Right cardiac atrium (tissue), 5 donors: ENCODE data around the gene TEAD4. TPM values are rescaled to one million over a fixed set of nuclear protein-coding genes. Genes with fewer than 3 reads are reported as not detected.

Experiments used
- ATAC-seq, 2 donors: fragments of 200-7000 bp; cut with Tn5 transposase; one replicate each; pipeline versions ENCODE4 v1.8.0 to v1.9.1; 2020; ENCODE audit warnings: moderate library complexity in 2 of 2, mild to moderate bottlenecking in 1 of 2
- DNase-seq, 3 donors: peaks; one replicate each; pipeline ENCODE4 v3.0.0-alpha.2; 2020
- H3K27ac ChIP-seq: one replicate; pipeline ENCODE4 v1.5.1; 2013; ENCODE audit warnings: mild to moderate bottlenecking, low read length, control low read depth, moderate library complexity
- H3K27me3 ChIP-seq: one replicate; pipeline ENCODE4 v1.6.1; 2013; ENCODE audit not compliant: control insufficient read depth, insufficient read depth
- H3K4me1 ChIP-seq: one replicate; pipeline ENCODE4 v1.6.1; 2013; ENCODE audit warnings: low read length; ENCODE audit not compliant: control insufficient read depth, insufficient read depth
- H3K4me3 ChIP-seq: one replicate; pipeline ENCODE4 v1.5.1; 2013; ENCODE audit warnings: low read length, control low read depth
- H3K9me3 ChIP-seq: one replicate; pipeline ENCODE4 v1.6.1; 2013; ENCODE audit warnings: low read length; ENCODE audit not compliant: control insufficient read depth
- WGBS: extraction: QIAGEN DNeasy Blood & Tissue Kit; methylation state at CpG from one replicate; pipeline ENCODE4 v1.1.7; 2013; 5-methylcytosine and 5-hydroxymethylcytosine counted together
- intact Hi-C, 4 donors: fragments of 100-400 bp; cut with DNase I; formaldehyde crosslinking; loops; one replicate each; pipeline versions ENCODE4 v1.11.0 to v1.14.0; 2022 to 2023
- polyA plus RNA-seq: library from polyadenylated mRNA; stranded (reverse); fragments of 200-250 nt; gene quantifications from one replicate; pipeline ENCODE4 v1.2.3, GENCODE V29; 2013
- total RNA-seq, 4 donors: library from RNA; stranded (reverse); fragmentation: NEBNext Ultra II Directional; extraction: Animal tissue kit (Norgen Biotek cat#: 25700); gene quantifications; one replicate each; pipeline ENCODE4 v1.2.1, GENCODE V29; 2021
- donor health status: healthy with polysubstance abuse.
- donor health status: DM: no; HTN: yes; CAD: no.
- donor health status: DM: no; HTN: no; CAD: no.
- donor health status: DM: no; HTN: yes; CAD: no; lungs with severe emphysema.
- donor health status: DM: yes; HTN: yes; CAD: no.

Gene TEAD4
- total and polyA plus RNA-seq, 5 donors, result 9.6 to 22.9 (median 11.6) TPM

DNA sequence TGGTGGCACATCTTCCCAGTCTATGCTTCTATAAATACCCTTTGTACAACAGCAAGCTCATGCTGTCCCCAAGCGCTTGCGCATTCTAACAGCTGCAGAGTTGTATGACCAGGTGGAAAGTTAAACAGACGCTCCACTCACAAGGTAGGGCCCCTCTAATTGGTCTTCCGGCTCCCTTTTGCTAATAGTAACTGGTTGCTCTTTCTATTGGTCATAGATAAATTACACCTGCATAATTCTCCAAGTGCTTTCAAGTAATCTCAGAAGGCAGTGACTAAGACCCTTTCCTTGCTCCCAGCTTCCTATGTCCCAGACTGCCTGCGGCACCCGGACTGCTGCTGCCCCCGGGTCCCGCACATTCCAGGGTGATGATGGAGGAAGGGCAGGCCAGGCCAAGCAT lies 111.9 kb downstream of the TEAD4 start:
- Histone ChIP-seq H3K4me3 (no peak overlapping the region), H3K9me3 (no peaks in the 10 kb centered on the region), H3K27me3 (no peaks in the 10 kb centered on the region), H3K4me1 (peaks cover 6% of the 10 kb centered on the region), H3K27ac (no peak overlapping the region)
- ATAC-seq (peak in 1 of 2 donors; percentile 48), DNase-seq (no peak)
- intact Hi-C loops, result loop anchor here (5.0 to 10.0 kb wide), 4 partner anchors 64 to 206 kb away; no protein-coding TSS in a partner anchor
- WGBS, result 87% methylated on average over 8 of the region's 8 CpGs

DNA sequence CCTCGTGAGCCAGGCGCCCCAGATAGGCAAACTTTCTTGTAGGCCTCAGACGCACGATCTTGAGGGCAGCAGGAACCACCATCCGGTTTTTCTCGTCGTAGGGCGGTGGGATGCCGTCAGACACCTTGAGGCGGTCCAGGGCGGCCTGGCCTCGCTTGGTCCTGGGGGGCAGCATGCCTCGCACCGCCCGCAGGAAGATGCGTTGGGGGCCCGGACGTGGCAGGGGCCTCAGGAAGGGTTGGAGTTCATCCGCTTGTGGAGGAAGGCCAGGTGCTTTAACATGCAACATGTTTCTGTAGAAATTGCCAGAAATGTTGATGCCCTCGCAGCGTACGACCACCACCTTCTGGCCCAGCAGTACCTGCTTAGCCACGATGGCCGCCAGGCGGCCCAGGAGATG lies 112.5 kb downstream of the TEAD4 start:
- H3K4me1 ChIP-seq, result peaks cover 6% of the 10 kb centered on the region
- ATAC-seq (no peak), DNase-seq (no peak)
- no peak overlapping the region for H3K4me3 ChIP-seq
- no peaks in the 10 kb centered on the region for H3K27me3 ChIP-seq
- no peak overlapping the region for H3K27ac ChIP-seq
- WGBS, result 95% methylated on average over 25 of the region's 25 CpGs
- H3K9me3 ChIP-seq, result no peaks in the 10 kb centered on the region
- intact Hi-C loops, result loop anchor here (2.0 to 10.0 kb wide), 5 partner anchors 63 to 206 kb away; no protein-coding TSS in a partner anchor

DNA sequence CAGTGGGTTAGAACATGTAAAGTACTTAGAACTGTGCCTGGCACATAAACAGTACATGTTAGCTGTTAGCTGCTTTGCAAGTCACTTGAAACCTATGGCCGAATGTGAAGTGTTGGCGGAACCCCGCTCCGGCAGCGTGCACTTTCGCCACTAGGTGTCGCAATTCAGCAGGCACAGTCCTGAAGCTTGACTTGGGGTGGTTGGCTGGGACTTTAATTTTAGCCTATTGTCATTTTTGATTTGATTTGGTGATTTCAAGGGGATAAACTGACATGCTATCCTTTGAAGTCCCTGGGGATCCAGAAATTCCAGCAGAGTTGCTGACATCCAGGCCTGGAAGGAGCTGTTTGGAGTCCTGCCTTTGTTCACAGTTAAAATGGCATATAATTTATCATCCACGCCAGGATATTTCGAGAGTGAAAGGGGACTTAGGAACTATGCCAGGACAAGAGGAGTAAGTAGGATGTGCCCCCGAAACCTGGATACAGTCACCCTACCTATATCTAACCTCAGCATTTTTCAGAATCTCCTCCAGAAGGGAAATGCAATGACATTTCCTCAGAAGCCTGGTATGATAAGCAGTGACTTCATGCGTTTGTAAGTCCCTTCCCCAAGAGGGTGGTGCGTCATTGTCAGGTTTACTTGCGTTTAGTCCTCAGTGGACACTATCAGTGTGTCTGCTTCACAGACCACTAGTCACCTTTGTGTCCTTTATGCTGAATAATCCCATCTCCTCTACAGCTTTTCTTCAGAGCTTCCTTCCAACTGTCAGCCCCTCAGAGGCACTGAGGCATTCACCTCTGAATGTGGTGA lies 114.4 kb downstream of the TEAD4 start:
- peak; percentile 43 to 51 for ATAC-seq
- peak overlapping the region; percentile 50 for H3K27ac ChIP-seq
- H3K4me1 ChIP-seq, result peaks cover 6% of the 10 kb centered on the region
- DNase-seq, result peak; percentile 81 to 93 (median 93)
- H3K27me3 ChIP-seq, result no peaks in the 10 kb centered on the region
- no peak overlapping the region for H3K4me3 ChIP-seq
- no peaks in the 10 kb centered on the region for H3K9me3 ChIP-seq
- 3% methylated on average over 13 of the region's 13 CpGs for WGBS
- intact Hi-C loops, result loop anchor here (2.0 to 10.0 kb wide), 5 partner anchors 61 to 204 kb away; no protein-coding TSS in a partner anchor

DNA sequence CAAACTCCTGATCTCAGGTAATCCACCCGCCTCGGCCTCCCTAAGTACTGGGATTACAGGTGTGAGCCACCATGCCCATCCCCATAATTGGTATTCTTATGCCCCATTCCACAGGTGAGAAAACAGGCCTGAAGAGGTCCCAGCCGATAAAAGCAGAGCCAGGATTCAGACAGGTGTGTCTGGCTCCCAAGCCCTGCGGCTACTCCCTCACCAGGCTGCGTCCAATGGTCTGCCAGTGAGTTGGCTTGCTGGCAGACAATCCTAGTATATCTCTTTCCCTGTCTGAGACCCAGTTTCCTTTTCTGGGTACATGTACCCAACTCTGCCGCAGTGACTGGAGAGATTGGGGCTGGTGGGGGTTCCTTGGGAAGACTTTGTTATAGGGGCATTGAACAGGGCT lies 116.1 kb downstream of the TEAD4 start:
- DNase-seq (no peak), ATAC-seq (no peak)
- Histone ChIP-seq H3K27me3 (no peaks in the 10 kb centered on the region), H3K27ac (no peak overlapping the region), H3K9me3 (no peaks in the 10 kb centered on the region), H3K4me3 (no peak overlapping the region), H3K4me1 (peaks cover 4% of the 10 kb centered on the region)
- intact Hi-C loops, result loop anchor here (5.0 to 10.0 kb wide), 3 partner anchors 47 to 129 kb away; no protein-coding TSS in a partner anchor
- 98% methylated on average over 6 of the region's 6 CpGs for WGBS

DNA sequence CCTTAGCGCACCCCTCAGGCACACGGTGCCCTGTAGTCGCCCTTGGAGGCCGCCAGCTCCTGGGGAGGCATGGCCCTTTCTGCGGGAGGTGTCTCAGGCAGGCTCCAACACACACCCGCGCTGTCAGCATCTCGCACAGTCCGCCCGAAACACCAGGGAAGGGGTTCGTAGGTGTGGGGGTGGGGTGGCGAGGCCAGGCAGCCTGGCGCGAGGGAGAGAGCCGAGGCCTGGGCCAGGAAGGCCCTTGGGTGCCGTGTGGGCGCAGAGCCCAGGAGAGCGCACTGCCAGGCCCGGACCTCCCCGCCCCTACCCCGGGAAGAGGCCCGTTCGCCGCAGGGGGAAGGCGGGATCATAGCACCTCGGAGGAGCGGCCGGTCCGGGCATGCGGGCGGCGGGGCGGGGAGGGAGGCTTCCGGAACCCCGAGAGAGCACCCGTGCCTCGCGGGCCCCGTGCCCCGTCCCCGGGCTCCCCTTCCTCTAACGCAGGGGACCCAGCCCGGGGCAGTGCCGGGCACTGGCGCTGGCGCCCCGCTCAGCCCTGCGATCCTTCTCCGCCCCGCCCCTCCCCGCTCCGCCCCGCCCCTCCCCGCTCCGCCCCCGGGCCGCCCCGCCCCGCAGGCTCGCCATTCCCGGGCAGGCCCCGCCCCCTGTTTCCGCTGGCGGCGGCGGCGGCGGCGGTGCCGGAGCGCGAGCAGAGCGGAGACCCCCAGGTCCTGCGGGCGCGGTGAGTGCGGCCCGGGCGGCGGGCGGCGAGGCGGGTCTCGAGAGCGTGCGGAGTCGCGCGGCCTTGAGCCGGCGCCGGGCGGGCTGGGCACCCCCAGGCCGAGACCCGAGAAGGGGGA lies 117.8 kb downstream of the TEAD4 start, which contains the start of gene TSPAN9:
TSS of gene TSPAN9 (plus strand) at position 650 of the 842 bp plus-strand sequence. CDS start 123,815 bp downstream, outside the sequence.
- intact Hi-C loops, result loop anchor here (5.0 to 10.0 kb wide), 3 partner anchors 45 to 128 kb away; no protein-coding TSS in a partner anchor
- under 1% methylated on average over 92 of the region's 95 CpGs for whole genome bisulfite sequencing
- Histone ChIP-seq H3K27me3 (no peaks in the 10 kb centered on the region), H3K4me3 (peak within 1 kb of the TSS; percentile 75), H3K4me1 (peaks cover 11% of the 10 kb centered on the region), H3K9me3 (no peaks in the 10 kb centered on the region), H3K27ac (peak within 1 kb of the TSS; percentile 85)
- DNase-seq (peak; percentile 83 to 92 (median 92)), ATAC-seq (peak; percentile 86 to 92)

DNA sequence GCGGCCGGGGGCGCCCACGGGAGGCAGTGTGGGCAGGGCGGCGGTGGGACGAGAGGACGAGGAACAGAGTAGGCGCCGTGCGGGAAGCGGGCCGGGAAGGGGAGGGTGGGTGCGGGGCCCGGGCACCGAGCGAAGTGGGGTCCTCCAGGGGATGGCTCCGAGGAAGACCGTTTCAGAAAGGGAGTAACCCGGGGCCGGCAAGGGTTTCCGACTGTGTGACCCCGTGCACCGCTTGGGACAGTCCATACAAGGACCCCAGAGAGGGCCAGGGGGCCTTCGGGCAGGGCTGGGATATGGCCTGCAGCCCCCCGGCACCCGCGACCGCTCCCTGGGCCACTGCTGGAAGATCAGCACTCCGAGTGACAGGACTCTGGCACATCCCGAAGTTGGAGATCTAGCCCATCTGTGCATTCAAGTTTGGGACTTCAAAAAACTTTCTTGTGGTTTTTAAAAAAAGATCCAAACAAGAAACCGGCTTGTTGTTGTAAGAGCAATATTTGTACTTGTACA lies 118.4 kb downstream of the TEAD4 start:
- ATAC-seq (peak; percentile 3 to 7), DNase-seq (peak; percentile 41 to 80 (median 76))
- H3K4me1 ChIP-seq, result peaks cover 17% of the 10 kb centered on the region
- H3K27me3 ChIP-seq, result no peaks in the 10 kb centered on the region
- no peaks in the 10 kb centered on the region for H3K9me3 ChIP-seq
- intact Hi-C loops, result loop anchor here (5.0 to 10.0 kb wide), 3 partner anchors 45 to 127 kb away; no protein-coding TSS in a partner anchor
- peak overlapping the region; percentile 75 for H3K4me3 ChIP-seq
- 1% methylated on average over 32 of the region's 32 CpGs for WGBS
- H3K27ac ChIP-seq, result peak overlapping the region; percentile 85

DNA sequence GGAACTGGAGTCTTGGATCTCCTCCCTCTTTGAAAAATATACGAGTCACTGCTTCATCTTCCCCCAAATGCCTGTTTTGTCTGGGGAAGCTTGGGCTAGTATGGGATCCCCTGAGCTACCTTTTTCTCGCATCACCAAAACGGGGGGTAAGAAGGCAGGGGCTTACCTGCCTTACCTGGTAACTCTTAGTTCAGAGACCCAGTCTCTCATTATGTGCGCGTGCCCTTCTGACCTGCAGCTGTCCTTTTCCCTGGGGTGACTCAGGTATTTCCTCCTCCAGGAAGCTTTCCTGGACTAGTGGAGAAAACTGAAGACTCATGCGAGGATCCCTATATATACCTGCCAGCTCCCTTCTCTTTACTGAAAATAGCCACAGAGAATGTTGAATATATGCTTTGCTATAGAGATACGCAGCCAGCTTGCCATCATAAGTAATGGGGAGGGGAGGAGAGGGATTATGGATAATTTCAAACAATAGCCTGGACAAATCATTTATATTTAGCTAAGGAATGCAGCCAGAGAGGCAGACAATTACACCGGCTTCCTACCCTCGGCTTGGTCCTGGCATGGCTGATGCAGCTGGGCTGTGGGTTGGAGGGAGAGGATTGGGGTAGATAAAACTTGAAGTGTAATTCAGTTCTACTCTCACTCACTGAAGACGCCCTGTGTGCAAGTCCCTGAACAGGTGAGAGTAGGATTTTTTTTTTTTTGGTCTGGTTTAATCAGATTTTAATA lies 119.1 kb downstream of the TEAD4 start:
- Histone ChIP-seq H3K27me3 (no peaks in the 10 kb centered on the region), H3K9me3 (no peaks in the 10 kb centered on the region), H3K4me3 (peak overlapping the region; percentile 75), H3K27ac (peak overlapping the region; percentile 68), H3K4me1 (peaks cover 19% of the 10 kb centered on the region)
- no peak for DNase-seq
- intact Hi-C loops, result loop anchor here (5.0 to 10.0 kb wide), 3 partner anchors 44 to 127 kb away; no protein-coding TSS in a partner anchor
- no peak for ATAC-seq
- 37% methylated on average over 10 of the region's 10 CpGs for WGBS

DNA sequence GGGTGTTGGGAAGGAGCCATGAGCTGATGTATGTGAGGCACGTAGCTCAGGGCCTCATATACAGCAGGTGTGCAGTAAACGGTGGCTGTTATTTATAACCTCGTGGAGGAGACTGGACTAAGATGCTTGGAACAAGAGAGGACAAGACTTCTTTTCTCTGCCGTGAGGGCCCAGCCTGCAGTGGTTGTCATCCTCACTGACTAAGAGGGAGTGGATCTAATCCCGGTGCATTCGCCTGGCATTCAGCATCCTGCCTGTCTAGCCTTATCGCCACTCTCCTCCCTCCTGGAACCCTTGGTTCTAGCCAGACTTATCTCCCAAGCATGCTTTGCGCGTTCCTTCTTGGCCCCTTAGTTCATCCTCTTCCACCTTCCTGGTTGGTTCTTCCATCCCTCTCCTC lies 121.9 kb downstream of the TEAD4 start:
- DNase-seq (no peak), ATAC-seq (no peak)
- Histone ChIP-seq H3K4me3 (no peak overlapping the region), H3K9me3 (no peaks in the 10 kb centered on the region), H3K4me1 (peaks cover 28% of the 10 kb centered on the region), H3K27ac (peak overlapping the region; percentile 28), H3K27me3 (no peaks in the 10 kb centered on the region)
- whole genome bisulfite sequencing, result 67% methylated on average over 9 of the region's 9 CpGs
- intact Hi-C loops, result no loop called here

DNA sequence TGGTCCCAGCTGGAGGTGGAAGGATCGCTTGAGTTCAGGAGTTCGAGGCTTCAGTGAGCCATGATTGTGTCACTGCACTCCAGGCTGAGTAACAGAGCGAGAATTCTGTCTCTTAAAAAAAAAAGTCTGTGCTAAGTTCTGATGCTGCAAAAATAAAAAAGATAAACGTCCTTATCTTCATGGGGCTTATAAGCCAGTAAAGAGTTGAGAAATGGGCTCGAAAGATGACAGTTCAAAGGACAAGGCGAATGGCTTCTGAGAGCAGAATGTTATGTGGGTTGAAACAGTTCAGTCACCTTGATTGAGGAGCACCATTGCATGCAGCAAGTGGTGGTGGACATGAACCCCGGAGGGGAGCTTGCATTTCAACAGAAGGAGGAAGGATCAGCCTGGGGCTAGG lies 122.7 kb downstream of the TEAD4 start:
- ATAC-seq, result no peak
- intact Hi-C loops, result no loop called here
- 68% methylated on average over 7 of the region's 7 CpGs for WGBS

More for the DNA sequence above, 122.7 kb downstream of the TEAD4 start:
- DNase-seq, result no peak
- Histone ChIP-seq H3K9me3 (no peaks in the 10 kb centered on the region), H3K4me1 (peaks cover 33% of the 10 kb centered on the region), H3K27ac (no peak overlapping the region), H3K4me3 (no peak overlapping the region), H3K27me3 (no peaks in the 10 kb centered on the region)
